ENCODE results near the gene SLC39A5. TPM values are rescaled to one million over a fixed set of nuclear protein-coding genes. Genes with fewer than 3 reads are reported as not detected.

SLC39A5 gene
- total and polyA plus RNA-seq, 2 of the 8 experiments (the other 6 are each of a cell fraction or from before 2014, with no cell fraction given): 0.27 TPM; not detected in 1

DNA sequence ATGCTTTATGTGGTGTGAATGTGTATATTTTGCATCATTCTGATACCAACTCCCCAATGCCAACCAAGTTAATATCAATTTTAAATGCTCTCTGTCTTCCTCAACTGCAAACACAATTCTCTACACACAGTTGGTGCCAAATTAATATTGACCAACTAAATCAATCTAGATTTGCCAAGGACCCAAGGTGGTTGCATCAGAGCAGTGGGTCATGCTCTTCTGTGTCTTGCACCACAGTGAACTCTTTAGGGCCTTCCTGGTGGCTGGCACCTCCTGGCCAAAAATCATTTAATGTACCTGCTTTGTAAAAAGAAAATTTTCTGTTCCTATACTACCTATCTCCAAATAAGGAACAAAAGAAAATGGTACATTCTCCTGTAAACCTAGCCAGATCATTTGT lies 51.0 kb downstream of the SLC39A5 start (continued):
- no peak for TF ChIP-seq SIN3A (conservative IDR thresholded peaks at IDR 0.05 in 1 of 2, IDR thresholded peaks at IDR 0.05 in 1 of 2; ENCODE audit: low read depth in 1 of 2, low read length in 2 of 2)
- TF ChIP-seq SP4 (IDR thresholded peaks at IDR 0.05; ENCODE audit: low read length): no peak
